ENCODE results near the gene TUBB4A. TPM values are rescaled to one million over a fixed set of nuclear protein-coding genes. Genes with fewer than 3 reads are reported as not detected.

TUBB4A gene
- total and polyA plus RNA-seq, 10 of the 15 experiments (the other 5 are each of a cell fraction or from before 2014, with no cell fraction given): 0.29 to 22.4 (median 3.8) TPM

DNA sequence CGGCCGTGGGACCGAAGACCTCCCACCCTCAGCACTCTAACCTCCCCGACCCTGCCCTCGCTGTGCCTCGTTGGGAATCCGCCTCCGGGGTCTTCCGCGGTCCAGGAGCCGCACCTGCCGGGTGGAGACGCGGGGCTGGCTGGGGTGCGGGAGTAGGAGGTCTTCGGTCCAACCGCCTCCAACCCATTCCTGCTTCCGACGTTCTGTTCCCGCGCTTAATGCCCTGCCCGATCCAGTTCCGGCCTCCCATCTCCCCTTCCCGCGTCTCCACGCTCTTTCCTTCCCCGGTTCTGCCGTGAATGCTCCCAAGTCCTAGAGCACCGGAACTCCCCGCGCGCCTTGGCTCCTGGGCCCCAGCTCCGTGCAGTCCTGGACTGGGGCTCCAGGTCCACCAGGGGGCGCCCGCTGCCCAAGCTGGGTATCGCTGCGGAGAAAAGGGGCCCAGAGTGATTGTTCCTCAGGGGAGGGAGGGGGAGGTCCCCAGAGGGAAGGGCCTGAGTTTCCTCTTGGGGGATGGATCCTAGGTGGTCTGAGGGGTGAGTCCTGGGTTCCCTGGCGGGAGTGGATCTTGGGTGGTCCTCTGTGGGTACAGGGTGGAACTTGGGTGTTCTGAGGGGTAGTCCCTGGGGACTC is 14.7 kb upstream of the TUBB4A start (continued):
- TF ChIP-seq, protein P1, sequence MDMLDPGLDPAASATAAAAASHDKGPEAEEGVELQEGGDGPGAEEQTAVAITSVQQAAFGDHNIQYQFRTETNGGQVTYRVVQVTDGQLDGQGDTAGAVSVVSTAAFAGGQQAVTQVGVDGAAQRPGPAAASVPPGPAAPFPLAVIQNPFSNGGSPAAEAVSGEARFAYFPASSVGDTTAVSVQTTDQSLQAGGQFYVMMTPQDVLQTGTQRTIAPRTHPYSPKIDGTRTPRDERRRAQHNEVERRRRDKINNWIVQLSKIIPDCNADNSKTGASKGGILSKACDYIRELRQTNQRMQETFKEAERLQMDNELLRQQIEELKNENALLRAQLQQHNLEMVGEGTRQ (IDR thresholded peaks at IDR 0.05; ENCODE audit: borderline replicate concordance, low read depth, low read length): no peak
- no peak for TF ChIP-seq ZNF24 (IDR thresholded peaks at IDR 0.05)
- TF ChIP-seq IKZF2 (IDR thresholded peaks at IDR 0.05): peak; percentile 94 to 96
- TF ChIP-seq POLR2A (IDR thresholded peaks at IDR 0.05; ENCODE audit: low read depth, low read length): peak; percentile 63; the same call in 1 of the 2 replicates
- TF ChIP-seq POLR2AphosphoS2 (IDR thresholded peaks at IDR 0.05; ENCODE audit: low read depth, low read length): peak; percentile 72; the same call in 1 of the 2 replicates
- TF ChIP-seq SPI1 (IDR thresholded peaks at IDR 0.05; ENCODE audit: borderline replicate concordance, insufficient read depth, low read depth, low read length): no peak
- TF ChIP-seq, protein P2, sequence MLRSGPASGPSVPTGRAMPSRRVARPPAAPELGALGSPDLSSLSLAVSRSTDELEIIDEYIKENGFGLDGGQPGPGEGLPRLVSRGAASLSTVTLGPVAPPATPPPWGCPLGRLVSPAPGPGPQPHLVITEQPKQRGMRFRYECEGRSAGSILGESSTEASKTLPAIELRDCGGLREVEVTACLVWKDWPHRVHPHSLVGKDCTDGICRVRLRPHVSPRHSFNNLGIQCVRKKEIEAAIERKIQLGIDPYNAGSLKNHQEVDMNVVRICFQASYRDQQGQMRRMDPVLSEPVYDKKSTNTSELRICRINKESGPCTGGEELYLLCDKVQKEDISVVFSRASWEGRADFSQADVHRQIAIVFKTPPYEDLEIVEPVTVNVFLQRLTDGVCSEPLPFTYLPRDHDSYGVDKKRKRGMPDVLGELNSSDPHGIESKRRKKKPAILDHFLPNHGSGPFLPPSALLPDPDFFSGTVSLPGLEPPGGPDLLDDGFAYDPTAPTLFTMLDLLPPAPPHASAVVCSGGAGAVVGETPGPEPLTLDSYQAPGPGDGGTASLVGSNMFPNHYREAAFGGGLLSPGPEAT (IDR thresholded peaks at IDR 0.05; ENCODE audit: low read depth): peak; percentile 78
- TF ChIP-seq GABPA (IDR thresholded peaks at IDR 0.05; ENCODE audit: low read depth): no peak
- peak; percentile 70; the same call in 1 of the 2 replicates for TF ChIP-seq MTA2 (IDR thresholded peaks at IDR 0.05; ENCODE audit: low read depth)
- no peak for TF ChIP-seq SUPT20H (IDR thresholded peaks at IDR 0.05; ENCODE audit: borderline replicate concordance, control insufficient read depth, low read depth, low read length)
- TF ChIP-seq BMI1 (IDR thresholded peaks at IDR 0.05; ENCODE audit: borderline replicate concordance): no peak
- 0 out of 2 replicates have a peak, but pooled peaks have one; percentile 90 for TF ChIP-seq NBN (IDR thresholded peaks at IDR 0.05)
- peak; percentile 28; the same call in 1 of the 2 replicates for TF ChIP-seq CHD2 (IDR thresholded peaks at IDR 0.05; ENCODE audit: borderline replicate concordance, low read depth, low read length)
- TF ChIP-seq SMC3 (IDR thresholded peaks at IDR 0.05; ENCODE audit: borderline replicate concordance, low read length): peak; percentile 94
- TF ChIP-seq RELA (IDR thresholded peaks at IDR 0.05; ENCODE audit: borderline replicate concordance, partially characterized antibody): peak; percentile 57
- TF ChIP-seq SREBF1 (IDR thresholded peaks at IDR 0.05; ENCODE audit: low read length): no peak
- 0 out of 2 replicates have a peak, but pooled peaks have one; percentile 38 for TF ChIP-seq STAT1 (conservative IDR thresholded peaks at IDR 0.05)
- peak; percentile 81 for TF ChIP-seq MEF2A (IDR thresholded peaks at IDR 0.05; ENCODE audit: insufficient read depth, low read depth, low read length)
- TF ChIP-seq, protein P3, sequence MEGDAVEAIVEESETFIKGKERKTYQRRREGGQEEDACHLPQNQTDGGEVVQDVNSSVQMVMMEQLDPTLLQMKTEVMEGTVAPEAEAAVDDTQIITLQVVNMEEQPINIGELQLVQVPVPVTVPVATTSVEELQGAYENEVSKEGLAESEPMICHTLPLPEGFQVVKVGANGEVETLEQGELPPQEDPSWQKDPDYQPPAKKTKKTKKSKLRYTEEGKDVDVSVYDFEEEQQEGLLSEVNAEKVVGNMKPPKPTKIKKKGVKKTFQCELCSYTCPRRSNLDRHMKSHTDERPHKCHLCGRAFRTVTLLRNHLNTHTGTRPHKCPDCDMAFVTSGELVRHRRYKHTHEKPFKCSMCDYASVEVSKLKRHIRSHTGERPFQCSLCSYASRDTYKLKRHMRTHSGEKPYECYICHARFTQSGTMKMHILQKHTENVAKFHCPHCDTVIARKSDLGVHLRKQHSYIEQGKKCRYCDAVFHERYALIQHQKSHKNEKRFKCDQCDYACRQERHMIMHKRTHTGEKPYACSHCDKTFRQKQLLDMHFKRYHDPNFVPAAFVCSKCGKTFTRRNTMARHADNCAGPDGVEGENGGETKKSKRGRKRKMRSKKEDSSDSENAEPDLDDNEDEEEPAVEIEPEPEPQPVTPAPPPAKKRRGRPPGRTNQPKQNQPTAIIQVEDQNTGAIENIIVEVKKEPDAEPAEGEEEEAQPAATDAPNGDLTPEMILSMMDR (IDR thresholded peaks at IDR 0.05 in 2 of 3, conservative IDR thresholded peaks at IDR 0.05 in 1 of 3; ENCODE audit: control insufficient read depth in 2 of 3, extremely low read depth in 1 of 3, insufficient read depth in 1 of 3, low read depth in 3 of 3, low read length in 3 of 3): peak; percentile 96 to 99 (median 97); a peak in 5 of 6 replicates
- 0 out of 2 replicates have a peak, but pooled peaks have one; percentile 11 for TF ChIP-seq ZNF384 (IDR thresholded peaks at IDR 0.05; ENCODE audit: borderline replicate concordance, low read depth, low read length)
- TF ChIP-seq SIN3A (IDR thresholded peaks at IDR 0.05; ENCODE audit: low read depth, low read length): no peak; the same call in 1 of the 2 replicates
- TF ChIP-seq NFIC (IDR thresholded peaks at IDR 0.05; ENCODE audit: low read depth, low read length): no peak
- peak; percentile 38; the same call in 1 of the 2 replicates for TF ChIP-seq HCFC1 (IDR thresholded peaks at IDR 0.05; ENCODE audit: low read length)
- TF ChIP-seq, protein P4, sequence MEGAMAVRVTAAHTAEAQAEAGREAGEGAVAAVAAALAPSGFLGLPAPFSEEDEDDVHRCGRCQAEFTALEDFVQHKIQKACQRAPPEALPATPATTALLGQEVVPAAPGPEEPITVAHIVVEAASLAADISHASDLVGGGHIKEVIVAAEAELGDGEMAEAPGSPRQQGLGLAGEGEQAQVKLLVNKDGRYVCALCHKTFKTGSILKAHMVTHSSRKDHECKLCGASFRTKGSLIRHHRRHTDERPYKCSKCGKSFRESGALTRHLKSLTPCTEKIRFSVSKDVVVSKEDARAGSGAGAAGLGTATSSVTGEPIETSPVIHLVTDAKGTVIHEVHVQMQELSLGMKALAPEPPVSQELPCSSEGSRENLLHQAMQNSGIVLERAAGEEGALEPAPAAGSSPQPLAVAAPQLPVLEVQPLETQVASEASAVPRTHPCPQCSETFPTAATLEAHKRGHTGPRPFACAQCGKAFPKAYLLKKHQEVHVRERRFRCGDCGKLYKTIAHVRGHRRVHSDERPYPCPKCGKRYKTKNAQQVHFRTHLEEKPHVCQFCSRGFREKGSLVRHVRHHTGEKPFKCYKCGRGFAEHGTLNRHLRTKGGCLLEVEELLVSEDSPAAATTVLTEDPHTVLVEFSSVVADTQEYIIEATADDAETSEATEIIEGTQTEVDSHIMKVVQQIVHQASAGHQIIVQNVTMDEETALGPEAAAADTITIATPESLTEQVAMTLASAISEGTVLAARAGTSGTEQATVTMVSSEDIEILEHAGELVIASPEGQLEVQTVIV (IDR thresholded peaks at IDR 0.05; ENCODE audit: borderline replicate concordance, partially characterized antibody): no peak
- no peak for TF ChIP-seq BRCA1 (IDR thresholded peaks at IDR 0.05; ENCODE audit: low read depth, low read length)

Measured in GM12878 (cell line).